Measurements from ENCODE around the gene SNAP25. TPM values are rescaled to one million over a fixed set of nuclear protein-coding genes. Genes with fewer than 3 reads are reported as not detected.

Gene SNAP25
- total RNA-seq, 1 donor from 2014 or later, result 5.6 TPM

GRCh38 chr20:10213526-10213925 lies 5.1 kb upstream of the SNAP25 start:
- Histone ChIP-seq H3K9me3 (no peaks in the 10 kb centered on the region), H3K4me1 (peaks cover 15% of the 10 kb centered on the region), H3K27ac (no peak overlapping the region), H3K4me3 (no peak overlapping the region), H3K36me3 (no peaks in the 10 kb centered on the region), H3K27me3 (no peaks in the 10 kb centered on the region)
- intact Hi-C loops (cut with DNase I), result no loop called here
- TF ChIP-seq POLR2A (IDR thresholded peaks at IDR 0.05) (no peak), POLR2AphosphoS5 (IDR thresholded peaks at IDR 0.05; ENCODE audit: insufficient read depth in 1 of 2, low read depth in 1 of 2) (no peak)
- DNase-seq (ENCODE audit: extremely low spot score in 2 of 2), result no peak

- no peaks in the 10 kb centered on the region for H3K9me3 ChIP-seq
- intact Hi-C loops (cut with DNase I), result no loop called here
Observed at GRCh38 chr20:10216146-10216791, 2.4 kb upstream of the SNAP25 start.

GRCh38 chr20:10217721-10218410 lies 764 bp upstream of the SNAP25 start:
- H3K27me3 ChIP-seq, result no peaks in the 10 kb centered on the region
- H3K4me3 ChIP-seq, result peak overlapping the region; percentile 24 to 41
- H3K36me3 ChIP-seq, result no peaks in the 10 kb centered on the region
- DNase-seq (ENCODE audit: extremely low spot score in 2 of 2), result no peak
- TF ChIP-seq POLR2AphosphoS5 (IDR thresholded peaks at IDR 0.05; ENCODE audit: insufficient read depth in 1 of 2, low read depth in 1 of 2), result peak in 1 of 2 donors; percentile 53
- TF ChIP-seq CTCF (IDR thresholded peaks at IDR 0.05), result no peak
- no peak for TF ChIP-seq POLR2A (IDR thresholded peaks at IDR 0.05)
- H3K9me3 ChIP-seq, result no peaks in the 10 kb centered on the region
- H3K27ac ChIP-seq, result peak overlapping the region; percentile 24
- intact Hi-C loops (cut with DNase I), result no loop called here
- peaks cover 21% of the 10 kb centered on the region for H3K4me1 ChIP-seq

More at GRCh38 chr20:10216146-10216791, 2.4 kb upstream of the SNAP25 start:
- H3K27me3 ChIP-seq, result no peaks in the 10 kb centered on the region
- H3K27ac ChIP-seq, result no peak overlapping the region
- TF ChIP-seq CTCF (IDR thresholded peaks at IDR 0.05), result no peak
- TF ChIP-seq POLR2AphosphoS5 (IDR thresholded peaks at IDR 0.05; ENCODE audit: insufficient read depth in 1 of 2, low read depth in 1 of 2), result no peak
- TF ChIP-seq POLR2A (IDR thresholded peaks at IDR 0.05), result no peak
- H3K4me1 ChIP-seq, result peaks cover 21% of the 10 kb centered on the region
- H3K4me3 ChIP-seq, result no peak overlapping the region
- no peaks in the 10 kb centered on the region for H3K36me3 ChIP-seq
- no peak for DNase-seq (ENCODE audit: extremely low spot score in 2 of 2)

- H3K27ac ChIP-seq, result no peak overlapping the region
- no peaks in the 10 kb centered on the region for H3K27me3 ChIP-seq
- H3K4me1 ChIP-seq, result peaks cover 21% of the 10 kb centered on the region
- H3K36me3 ChIP-seq, result no peaks in the 10 kb centered on the region
- intact Hi-C loops (cut with DNase I), result no loop called here
- TF ChIP-seq POLR2AphosphoS5 (IDR thresholded peaks at IDR 0.05; ENCODE audit: insufficient read depth in 1 of 2, low read depth in 1 of 2) (no peak), CTCF (IDR thresholded peaks at IDR 0.05) (no peak), POLR2A (IDR thresholded peaks at IDR 0.05) (no peak)
- H3K4me3 ChIP-seq, result peak overlapping the region; percentile 25 to 41
- H3K9me3 ChIP-seq, result no peaks in the 10 kb centered on the region
- DNase-seq (ENCODE audit: extremely low spot score in 2 of 2), result no peak
Observed at GRCh38 chr20:10219452-10219791, 792 bp downstream of the SNAP25 start.

GRCh38 chr20:10219993-10220750 lies 1.5 kb downstream of the SNAP25 start:
- intact Hi-C loops (cut with DNase I), result no loop called here
- Histone ChIP-seq H3K9me3 (no peaks in the 10 kb centered on the region), H3K27me3 (no peaks in the 10 kb centered on the region), H3K27ac (no peak overlapping the region), H3K36me3 (no peaks in the 10 kb centered on the region), H3K4me1 (peaks cover 21% of the 10 kb centered on the region), H3K4me3 (no peak overlapping the region)
- no peak for TF ChIP-seq POLR2AphosphoS5 (IDR thresholded peaks at IDR 0.05; ENCODE audit: insufficient read depth in 1 of 2, low read depth in 1 of 2)
- no peak for TF ChIP-seq POLR2A (IDR thresholded peaks at IDR 0.05)
- TF ChIP-seq CTCF (IDR thresholded peaks at IDR 0.05), result no peak
- DNase-seq (ENCODE audit: extremely low spot score in 2 of 2), result no peak

Data from vagina (tissue), 2 donors.